PC-9 (cell line): Measurements from ENCODE around the gene SNX18.
"Not testable (repeated sequence)": the region's sequence is repeated elsewhere in the genome, so short reads cannot be mapped to it uniquely, and the experiment has no call there.

Source experiments
- CTCF ChIP-seq: fragments of 200-600 bp; sonication (generic); conservative IDR thresholded peaks from 2 replicates; pipeline ENCODE4 v1.6.1; 2017; ENCODE audit warnings: mixed run types, antibody characterized with exemption, mild to moderate bottlenecking, moderate library complexity
- EZH2 ChIP-seq: fragments of 200-600 bp; sonication (generic); IDR thresholded peaks from 2 replicates; pipeline ENCODE4 v1.8.0; 2017; ENCODE audit warnings: antibody characterized with exemption, low read depth

- not testable (repeated sequence) for TF ChIP-seq CTCF, EZH2
Observed at GRCh38 chr5:54489648-54489979, 27.9 kb upstream of the SNX18 start.
